Fibroblast of villous mesenchyme (primary cell): ENCODE data around the gene WDFY2. TPM values are rescaled to one million over a fixed set of nuclear protein-coding genes. Genes with fewer than 3 reads are reported as not detected.
"Not testable (repeated sequence)": the region's sequence is repeated elsewhere in the genome, so short reads cannot be mapped to it uniquely, and the experiment has no call there.

ENCODE experiments used
- DNase-seq: peaks from one replicate; pipeline ENCODE4 v3.0.0-alpha.2; 2010; ENCODE audit warnings: low read depth
- H3K4me3 ChIP-seq: 2 replicates; pipeline ENCODE4 v1.5.1; 2011; ENCODE audit warnings: low read depth, mild to moderate bottlenecking, low read length
- total RNA-seq: library from RNA; depleted of rRNA; stranded (reverse); fragments of >200 nt; gene quantifications from 2 replicates; pipeline ENCODE4 v1.2.3, GENCODE V29; 2012
- TF ChIP-seq, protein P1 (sequence below): IDR thresholded peaks from 2 replicates; pipeline ENCODE4 v1.5.1; 2012; ENCODE audit warnings: low read depth, mild to moderate bottlenecking, low read length; ENCODE audit not compliant: insufficient read depth

The WDFY2 gene, protein sequence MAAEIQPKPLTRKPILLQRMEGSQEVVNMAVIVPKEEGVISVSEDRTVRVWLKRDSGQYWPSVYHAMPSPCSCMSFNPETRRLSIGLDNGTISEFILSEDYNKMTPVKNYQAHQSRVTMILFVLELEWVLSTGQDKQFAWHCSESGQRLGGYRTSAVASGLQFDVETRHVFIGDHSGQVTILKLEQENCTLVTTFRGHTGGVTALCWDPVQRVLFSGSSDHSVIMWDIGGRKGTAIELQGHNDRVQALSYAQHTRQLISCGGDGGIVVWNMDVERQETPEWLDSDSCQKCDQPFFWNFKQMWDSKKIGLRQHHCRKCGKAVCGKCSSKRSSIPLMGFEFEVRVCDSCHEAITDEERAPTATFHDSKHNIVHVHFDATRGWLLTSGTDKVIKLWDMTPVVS
- total RNA-seq: 6.0 and 8.1 TPM in 2 replicates

DNA sequence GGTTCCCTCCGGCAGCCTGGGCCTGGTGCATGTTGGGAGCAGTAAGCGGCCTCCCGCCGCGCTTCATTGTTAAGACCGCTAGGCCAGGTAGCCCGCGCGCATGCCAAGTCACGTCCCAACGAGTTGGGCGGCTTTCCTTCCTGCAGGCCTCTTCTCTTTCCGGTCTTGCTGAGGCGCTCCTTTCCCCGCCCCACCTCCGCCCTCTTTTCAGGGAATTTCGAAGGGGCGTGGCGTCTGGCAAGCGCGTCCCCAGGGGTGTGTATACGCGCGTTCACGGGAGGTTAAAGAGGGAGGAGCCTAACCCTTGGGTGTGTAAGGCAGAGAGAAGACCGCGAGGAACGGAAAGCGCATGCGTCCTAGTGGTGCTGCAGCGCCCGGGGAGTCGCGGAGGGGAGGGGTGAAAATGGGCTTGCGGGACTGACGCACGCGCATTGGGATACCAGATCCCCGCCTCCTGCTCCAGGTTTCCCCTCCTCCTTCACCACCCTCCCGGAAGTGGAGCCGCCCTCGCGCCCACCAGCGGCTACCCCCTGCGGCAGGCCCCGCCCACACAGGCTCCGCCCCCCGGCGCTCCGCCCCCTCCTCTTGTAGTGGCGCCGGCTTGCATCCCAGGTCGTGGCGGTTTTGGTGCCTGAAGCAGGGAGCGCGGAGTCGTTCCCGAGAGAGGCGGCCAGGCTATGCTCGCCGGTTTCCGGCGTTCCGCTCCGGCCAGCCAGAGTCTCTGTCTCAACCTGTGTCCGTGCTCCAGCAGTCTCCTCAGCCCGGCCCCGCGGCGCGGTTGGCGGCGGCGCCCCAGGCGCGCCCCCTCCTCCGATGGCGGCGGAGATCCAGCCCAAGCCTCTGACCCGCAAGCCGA, at the start of gene WDFY2:
Gene WDFY2 (plus strand): TSS at position 588 of the 856 bp plus-strand sequence. CDS start 226 bp downstream, at position 814.
- DNase-seq: peak; percentile 100
- TF ChIP-seq, protein P1, sequence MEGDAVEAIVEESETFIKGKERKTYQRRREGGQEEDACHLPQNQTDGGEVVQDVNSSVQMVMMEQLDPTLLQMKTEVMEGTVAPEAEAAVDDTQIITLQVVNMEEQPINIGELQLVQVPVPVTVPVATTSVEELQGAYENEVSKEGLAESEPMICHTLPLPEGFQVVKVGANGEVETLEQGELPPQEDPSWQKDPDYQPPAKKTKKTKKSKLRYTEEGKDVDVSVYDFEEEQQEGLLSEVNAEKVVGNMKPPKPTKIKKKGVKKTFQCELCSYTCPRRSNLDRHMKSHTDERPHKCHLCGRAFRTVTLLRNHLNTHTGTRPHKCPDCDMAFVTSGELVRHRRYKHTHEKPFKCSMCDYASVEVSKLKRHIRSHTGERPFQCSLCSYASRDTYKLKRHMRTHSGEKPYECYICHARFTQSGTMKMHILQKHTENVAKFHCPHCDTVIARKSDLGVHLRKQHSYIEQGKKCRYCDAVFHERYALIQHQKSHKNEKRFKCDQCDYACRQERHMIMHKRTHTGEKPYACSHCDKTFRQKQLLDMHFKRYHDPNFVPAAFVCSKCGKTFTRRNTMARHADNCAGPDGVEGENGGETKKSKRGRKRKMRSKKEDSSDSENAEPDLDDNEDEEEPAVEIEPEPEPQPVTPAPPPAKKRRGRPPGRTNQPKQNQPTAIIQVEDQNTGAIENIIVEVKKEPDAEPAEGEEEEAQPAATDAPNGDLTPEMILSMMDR: no peak
- H3K4me3 ChIP-seq: peak within 1 kb of the TSS; percentile 92

DNA sequence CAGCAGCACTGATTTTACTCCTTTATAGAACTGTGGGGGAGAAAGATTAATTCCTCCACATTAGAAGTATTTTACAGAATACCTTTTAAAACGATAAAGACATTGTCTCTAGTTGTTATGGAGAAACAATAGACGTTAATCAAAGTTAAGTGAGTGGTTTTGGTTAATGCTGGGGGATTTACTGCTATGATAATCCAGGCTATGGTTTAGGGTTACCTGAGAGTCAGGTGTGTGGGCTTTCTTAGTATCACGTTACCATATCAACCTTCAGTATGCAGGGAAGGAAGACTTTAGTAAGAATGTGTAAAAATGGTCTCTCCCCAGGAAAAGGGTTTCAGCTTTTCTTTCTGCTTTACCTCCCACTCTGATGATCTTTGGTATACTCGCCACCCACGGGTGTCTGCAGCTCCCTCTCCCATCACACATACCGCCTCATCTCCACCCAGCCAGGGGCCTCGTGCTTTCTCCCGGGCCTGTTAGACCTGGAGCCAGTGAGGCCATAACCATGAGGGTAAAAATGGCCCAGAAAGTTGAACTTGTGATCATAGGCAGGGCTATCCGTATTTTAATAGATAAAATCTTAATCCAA, 45.6 kb upstream of the WDFY2 start:
- TF ChIP-seq, protein P1: no peak
- no peak for DNase-seq

DNA sequence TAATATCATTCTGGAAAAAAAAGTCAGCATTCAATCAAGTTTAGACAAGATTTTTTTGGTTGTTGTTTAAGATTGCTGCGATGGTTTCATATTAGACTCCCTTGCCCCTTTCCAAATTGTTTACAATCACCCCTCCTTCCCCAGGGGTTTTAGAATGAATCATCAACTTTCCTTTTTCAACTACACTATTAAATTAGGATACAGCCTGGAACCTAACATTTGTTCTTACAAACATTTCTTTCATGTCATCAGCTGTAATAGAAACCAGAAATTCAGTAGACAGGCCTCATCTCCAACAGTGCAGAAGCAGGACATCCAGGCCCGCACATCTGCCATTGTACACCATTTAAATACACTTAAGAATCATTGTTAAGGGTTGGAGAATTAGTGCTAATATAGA, 44.4 kb upstream of the WDFY2 start:
- peak; percentile 70 for DNase-seq
- H3K4me3 ChIP-seq: no peak overlapping the region
- TF ChIP-seq, protein P1: no peak

More for the DNA sequence above, 45.6 kb upstream of the WDFY2 start:
- no peak overlapping the region for H3K4me3 ChIP-seq

DNA sequence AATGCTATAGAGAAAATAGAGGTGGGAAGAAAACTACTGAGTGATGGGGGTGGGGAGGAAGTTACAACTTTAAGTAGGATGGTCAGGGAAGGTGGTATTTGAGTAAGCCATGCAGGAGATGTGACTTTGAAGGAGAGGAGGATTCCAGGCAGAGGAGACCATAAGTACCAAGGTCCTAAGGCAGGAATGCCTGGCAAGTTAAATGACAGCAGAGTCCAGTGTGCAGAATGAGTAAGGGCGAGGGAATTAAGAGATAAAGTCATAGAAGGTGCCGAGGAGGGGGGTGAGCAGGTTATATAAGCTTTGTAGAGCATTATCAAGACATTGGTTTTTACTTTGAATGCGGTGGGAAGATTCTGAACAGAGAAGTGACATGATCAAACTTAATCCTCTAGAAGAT, 43.2 kb upstream of the WDFY2 start:
- no peak for DNase-seq
- no peak overlapping the region for H3K4me3 ChIP-seq
- TF ChIP-seq, protein P1: no peak

DNA sequence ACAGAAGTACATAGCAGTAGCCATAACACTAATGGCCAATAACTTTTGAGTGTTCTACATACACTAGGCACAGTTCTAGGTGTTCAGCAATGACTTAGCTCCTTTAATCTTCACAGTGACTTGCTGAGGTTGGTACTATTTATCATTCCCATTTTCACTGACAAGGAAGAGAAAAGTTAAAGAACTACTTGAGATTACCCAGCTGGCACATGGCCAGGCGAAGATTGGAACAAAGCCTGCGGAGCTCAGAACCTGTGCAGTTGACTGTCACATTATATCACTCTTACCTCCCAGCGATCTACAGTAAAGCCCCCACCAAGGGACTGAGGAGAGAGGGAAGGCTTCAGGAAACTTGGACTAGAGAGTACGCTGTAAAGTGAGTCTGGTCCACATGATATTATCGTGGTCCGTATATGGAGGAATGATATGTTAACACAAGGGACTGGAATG, 42.4 kb upstream of the WDFY2 start:
- TF ChIP-seq, protein P1: no peak
- DNase-seq: no peak
- no peak overlapping the region for H3K4me3 ChIP-seq

DNA sequence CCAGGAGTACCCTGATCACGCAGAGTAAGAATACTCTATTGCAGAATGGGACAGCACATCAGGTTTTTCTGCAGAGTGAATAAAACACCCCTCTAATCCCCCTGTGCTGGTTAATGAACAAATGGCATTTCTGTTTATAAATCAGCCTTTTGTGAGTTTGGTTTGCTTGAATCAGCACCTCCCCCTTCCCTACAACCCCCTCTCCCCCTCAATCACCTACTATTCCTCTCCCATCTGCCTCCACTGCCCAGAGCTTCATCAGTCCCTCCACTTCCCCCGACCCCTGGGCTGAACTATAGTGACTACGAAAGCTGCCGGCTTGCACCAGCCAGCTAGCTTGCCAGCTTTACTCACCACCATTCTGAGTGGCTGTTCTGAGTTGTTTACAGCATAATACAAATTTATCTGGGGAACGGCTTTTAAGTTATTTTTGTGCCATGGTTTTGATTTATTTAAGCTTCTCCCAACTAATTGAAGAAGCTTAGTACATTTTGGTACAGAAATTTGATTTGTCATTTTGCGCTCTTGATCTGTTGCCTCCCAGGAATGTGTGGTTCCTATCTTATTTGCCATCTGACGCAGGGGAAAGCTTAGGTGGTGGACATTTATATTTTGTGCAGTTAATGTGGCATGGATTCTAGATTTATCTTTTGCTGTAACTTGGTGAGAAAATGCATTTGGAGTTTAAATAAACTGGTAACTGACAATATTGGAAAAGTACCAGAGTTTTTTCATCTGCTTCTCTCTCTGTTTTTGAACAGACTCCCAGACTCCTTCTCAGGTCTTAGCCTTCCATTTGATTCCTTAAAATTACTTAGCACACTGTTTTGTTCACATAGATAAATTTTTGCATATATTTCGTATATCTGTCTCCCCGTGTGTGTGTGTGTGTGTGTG, 41.7 kb upstream of the WDFY2 start:
- TF ChIP-seq, protein P1: no peak
- no peak for DNase-seq

DNA sequence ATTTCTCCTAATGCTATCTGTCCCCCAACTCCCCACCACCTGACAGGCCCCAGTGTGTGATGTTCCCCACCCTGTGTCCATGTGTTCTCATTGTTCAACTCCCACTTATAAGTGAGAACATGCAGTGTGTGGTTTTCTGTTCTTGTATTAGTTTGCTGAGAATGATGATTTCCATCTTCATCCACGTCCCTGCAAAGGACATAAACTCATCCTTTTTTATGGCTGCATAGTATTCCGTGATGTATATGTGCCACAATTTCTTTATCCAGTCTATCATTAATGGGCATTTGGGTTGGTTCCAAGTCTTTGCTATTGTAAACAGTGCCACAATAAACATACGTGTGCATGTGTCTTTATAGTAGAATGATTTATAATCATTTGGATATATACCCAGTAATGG, 38.8 kb upstream of the WDFY2 start:
- H3K4me3 ChIP-seq, DNase-seq: not testable (repeated sequence)

More for the DNA sequence above, 41.7 kb upstream of the WDFY2 start:
- H3K4me3 ChIP-seq: no peak overlapping the region
